Spleen (tissue), 11 donors: Measurements from ENCODE around the gene DST. TPM values are rescaled to one million over a fixed set of nuclear protein-coding genes. Genes with fewer than 3 reads are reported as not detected.
"Not testable (repeated sequence)": the region's sequence is repeated elsewhere in the genome, so short reads cannot be mapped to it uniquely, and the experiment has no call there.

Experiments
- DNase-seq: peaks from one replicate; pipeline ENCODE4 v3.0.0-alpha.2; 2020
- H3K27ac ChIP-seq, 8 donors: fragments of 200-600 bp; sonication (generic) in 7 of 8; 1 replicate in 4 of 8; 2 replicates in 4 of 8; pipeline versions ENCODE4 v1.5.0 to v1.8.0; 2016 to 2021; ENCODE audit warnings: inconsistent platforms in 4 of 8, mild to moderate bottlenecking in 4 of 8, moderate library complexity in 1 of 8
- H3K27me3 ChIP-seq, 7 donors: fragments of 200-600 bp; sonication (generic) in 6 of 7; replicated peaks in 1 of 7; 1 replicate in 4 of 7; 2 replicates in 3 of 7; pipeline versions ENCODE4 v1.5.0 to v1.8.0; 2016 to 2021; ENCODE audit warnings: inconsistent platforms in 3 of 7, mild to moderate bottlenecking in 1 of 7
- H3K36me3 ChIP-seq, 6 donors: fragments of 200-600 bp; sonication (generic) in 5 of 6; 1 replicate in 4 of 6; 2 replicates in 2 of 6; pipeline versions ENCODE4 v1.5.0 to v1.8.0; 2016 to 2021; ENCODE audit warnings: inconsistent platforms in 2 of 6
- H3K4me1 ChIP-seq, 6 donors: fragments of 200-600 bp; sonication (generic) in 5 of 6; 1 replicate in 3 of 6; 2 replicates in 3 of 6; pipeline versions ENCODE4 v1.5.0 to v1.8.0; 2016 to 2021; ENCODE audit warnings: inconsistent platforms in 3 of 6
- H3K4me3 ChIP-seq, 8 donors: fragments of 200-600 bp; sonication (generic) in 7 of 8; 1 replicate in 4 of 8; 2 replicates in 4 of 8; pipeline versions ENCODE4 v1.5.0 to v1.8.0; 2016 to 2021; ENCODE audit warnings: inconsistent platforms in 4 of 8, mild to moderate bottlenecking in 4 of 8, moderate library complexity in 2 of 8
- H3K9me3 ChIP-seq, 8 donors: fragments of 200-600 bp; sonication (generic) in 7 of 8; 1 replicate in 4 of 8; 2 replicates in 4 of 8; pipeline versions ENCODE4 v1.5.0 to v1.8.0; 2016 to 2021; ENCODE audit warnings: inconsistent platforms in 4 of 8
- CTCF ChIP-seq, 11 experiments: fragments of 200-600 bp in 7 of 11; fragments of 450-650 bp in 4 of 11; sonication (generic) in 4 of 11; IDR thresholded peaks in 8 of 11; conservative IDR thresholded peaks in 3 of 11; 1 replicate in 7 of 11; 2 replicates in 4 of 11; pipeline versions ENCODE4 v1.4.0 to v1.8.0; 2016 to 2021; ENCODE audit warnings: antibody characterized with exemption in 11 of 11, inconsistent platforms in 4 of 11, mild to moderate bottlenecking in 1 of 11
- POLR2A ChIP-seq, 3 donors: fragments of 450-650 bp; IDR thresholded peaks; one replicate each; pipeline ENCODE4 v1.5.1; 2017; ENCODE audit warnings: antibody characterized with exemption in 3 of 3, mild to moderate bottlenecking in 1 of 3
- POLR2AphosphoS5 ChIP-seq, 3 donors: sonication (generic); formaldehyde crosslinking; IDR thresholded peaks; one replicate each; pipeline ENCODE4 v1.5.1; 2017; ENCODE audit warnings: antibody characterized with exemption in 3 of 3
- WGBS, 5 donors: extraction: QIAGEN DNeasy Blood & Tissue Kit in 3 of 5; methylation state at CpG; one replicate each; pipeline versions ENCODE4 v1.1.5 to v1.1.7; 2013 to 2018; 5-methylcytosine and 5-hydroxymethylcytosine counted together
- intact Hi-C: fragments of 100-400 bp; cut with DNase I; formaldehyde crosslinking; loops from one replicate; pipeline ENCODE4 v1.15.0; 2023; ENCODE audit warnings: low total_unique reads
- polyA plus RNA-seq, 3 donors: library from polyadenylated mRNA; stranded (reverse); fragments of 200-250 nt; gene quantifications; one replicate each; pipeline ENCODE4 v1.2.1, GENCODE V29; 2013
- total RNA-seq, 7 donors: library from RNA; depleted of rRNA in 3 of 7; stranded (reverse); fragments of >200 nt in 3 of 7; fragmentation: NEBNext Ultra II Directional in 4 of 7; extraction: Animal tissue kit (Norgen Biotek cat#: 25700) in 4 of 7; gene quantifications; one replicate each; pipeline versions ENCODE4 v1.1.0 to v1.2.1, GENCODE V29; 2016 to 2021
- donor health status: healthy with polysubstance abuse.
- donor health status: DM: no; HTN: no; CAD: no; lungs with moderate emphysema.
- donor health status: DM: no; HTN: no; CAD: no.
- donor health status: Bipolar disorder and iron deficiency.
- donor health status: healthy.
- donor health status: DM: no; HTN: no; CAD: no.
- donor health status: DM: yes; HTN: yes; CAD: no.

The DST gene
- total and polyA plus RNA-seq, 10 donors, result 16.5 to 236 (median 156) TPM

- H3K9me3 ChIP-seq, result no peaks in the 10 kb centered on the region
- H3K4me3 ChIP-seq, result no peak overlapping the region
- intact Hi-C loops, result no loop called here
- no peak overlapping the region for H3K27ac ChIP-seq
- DNase-seq, result no peak
- H3K4me1 ChIP-seq, result peaks cover 0 to 8% (median 0%) of the 10 kb centered on the region in 6 donors
- no peaks in the 10 kb centered on the region for H3K27me3 ChIP-seq
- H3K36me3 ChIP-seq, result peaks cover 0 to 19% (median 0%) of the 10 kb centered on the region in 6 donors
- 59 to 64% (median 61%) methylated on average over 8 of the region's 8 CpGs for WGBS, 5 donors
- TF ChIP-seq POLR2AphosphoS5 (IDR thresholded peaks at IDR 0.05) (no peak), CTCF (IDR thresholded peaks at IDR 0.05 in 8 of 11, conservative IDR thresholded peaks at IDR 0.05 in 3 of 11) (peak in 8 of 11 experiments; percentile 33 to 62 (median 42)), POLR2A (IDR thresholded peaks at IDR 0.05) (no peak)
Observed at GRCh38 chr6:56570413-56571359, 72.0 kb downstream of the DST start.

GRCh38 chr6:56567501-56567900 is 75.2 kb downstream of the DST start:
- H3K36me3 ChIP-seq, result peaks cover 0 to 23% (median 0%) of the 10 kb centered on the region in 6 donors
- no peaks in the 10 kb centered on the region for H3K4me1 ChIP-seq
- no peak overlapping the region for H3K27ac ChIP-seq
- no peaks in the 10 kb centered on the region for H3K27me3 ChIP-seq
- no peak for DNase-seq
- TF ChIP-seq POLR2A (IDR thresholded peaks at IDR 0.05) (no peak), POLR2AphosphoS5 (IDR thresholded peaks at IDR 0.05) (no peak), CTCF (IDR thresholded peaks at IDR 0.05 in 8 of 11, conservative IDR thresholded peaks at IDR 0.05 in 3 of 11) (no peak)
- peaks cover 0 to 4% (median 0%) of the 10 kb centered on the region in 8 donors for H3K9me3 ChIP-seq
- H3K4me3 ChIP-seq, result no peak overlapping the region
- intact Hi-C loops, result no loop called here

GRCh38 chr6:56562730-56563129 is 80.0 kb downstream of the DST start:
- not testable (repeated sequence) for H3K4me3 ChIP-seq

GRCh38 chr6:56556751-56557540 is 85.7 kb downstream of the DST start:
- WGBS, 5 donors, result 85 to 94% (median 88%) methylated on average over 1 of the region's 1 CpG
- no peaks in the 10 kb centered on the region for H3K9me3 ChIP-seq
- H3K36me3 ChIP-seq, result peaks cover 0 to 5% (median 0%) of the 10 kb centered on the region in 6 donors
- no peaks in the 10 kb centered on the region for H3K4me1 ChIP-seq
- no peak overlapping the region for H3K27ac ChIP-seq
- TF ChIP-seq CTCF (IDR thresholded peaks at IDR 0.05 in 8 of 11, conservative IDR thresholded peaks at IDR 0.05 in 3 of 11), result no peak
- TF ChIP-seq POLR2AphosphoS5 (IDR thresholded peaks at IDR 0.05), result no peak
- TF ChIP-seq POLR2A (IDR thresholded peaks at IDR 0.05), result no peak
- H3K4me3 ChIP-seq, result no peak overlapping the region
- DNase-seq, result no peak
- H3K27me3 ChIP-seq, result no peaks in the 10 kb centered on the region
- intact Hi-C loops, result no loop called here

More at GRCh38 chr6:56562730-56563129, 80.0 kb downstream of the DST start:
- peaks cover 0 to 28% (median 0%) of the 10 kb centered on the region in 6 donors for H3K36me3 ChIP-seq
- H3K27me3 ChIP-seq, H3K9me3 ChIP-seq, H3K4me1 ChIP-seq, DNase-seq, H3K27ac ChIP-seq, intact Hi-C loops: not testable (repeated sequence)
- 95 to 98% (median 96%) methylated on average over 4 of the region's 4 CpGs for WGBS, 5 donors
